Mucosa of rectum (tissue), 2 donors: ENCODE results near the gene CCR9.

Experiments used
- H3K27ac ChIP-seq, 2 donors: one replicate each; pipeline ENCODE4 v1.7.0; 2013; ENCODE audit warnings: inconsistent platforms in 2 of 2, low read depth in 2 of 2, low read length in 2 of 2
- H3K27me3 ChIP-seq, 2 donors: one replicate each; pipeline ENCODE4 v1.7.0; 2013; ENCODE audit warnings: low read length in 2 of 2; ENCODE audit not compliant: control insufficient read depth in 2 of 2, insufficient read depth in 2 of 2
- H3K36me3 ChIP-seq, 2 donors: one replicate each; pipeline ENCODE4 v1.7.0; 2013; ENCODE audit warnings: low read length in 2 of 2; ENCODE audit not compliant: control insufficient read depth in 2 of 2, insufficient read depth in 2 of 2
- H3K4me1 ChIP-seq, 2 donors: one replicate each; pipeline ENCODE4 v1.7.0; 2013; ENCODE audit warnings: low read length in 2 of 2, mild to moderate bottlenecking in 1 of 2; ENCODE audit not compliant: control insufficient read depth in 2 of 2, insufficient read depth in 2 of 2
- H3K4me3 ChIP-seq, 2 donors: one replicate each; pipeline ENCODE4 v1.7.0; 2013; ENCODE audit warnings: low read length in 2 of 2
- H3K9ac ChIP-seq, 2 donors: one replicate each; pipeline ENCODE4 v1.7.0; 2013; ENCODE audit warnings: low read length in 2 of 2, low read depth in 1 of 2, mild to moderate bottlenecking in 1 of 2
- H3K9me3 ChIP-seq, 2 donors: one replicate each; pipeline ENCODE4 v1.7.0; 2013; ENCODE audit warnings: low read length in 2 of 2; ENCODE audit not compliant: control insufficient read depth in 2 of 2
- donor health status: healthy.
- donor health status: Normal muscosa, but diverticular disease.

The CCR9 gene

GRCh38 chr3:45887759-45888511, 1.6 kb downstream of the CCR9 start:
- no peaks in the 10 kb centered on the region for H3K27me3 ChIP-seq
- no peak overlapping the region for H3K27ac ChIP-seq
- H3K36me3 ChIP-seq = no peaks in the 10 kb centered on the region
- H3K9ac ChIP-seq = no peak overlapping the region
- H3K9me3 ChIP-seq = no peaks in the 10 kb centered on the region
- no peak overlapping the region for H3K4me3 ChIP-seq
- peaks cover 0 to 5% of the 10 kb centered on the region in 2 donors for H3K4me1 ChIP-seq

GRCh38 chr3:45889337-45889736, 3.0 kb downstream of the CCR9 start:
- no peaks in the 10 kb centered on the region for H3K27me3 ChIP-seq

GRCh38 chr3:45890405-45890804, 4.1 kb downstream of the CCR9 start:
- Histone ChIP-seq H3K4me1 (peaks cover 0 to 5% of the 10 kb centered on the region in 2 donors), H3K27ac (no peak overlapping the region), H3K27me3 (no peaks in the 10 kb centered on the region), H3K9ac (no peak overlapping the region), H3K36me3 (no peaks in the 10 kb centered on the region), H3K9me3 (no peaks in the 10 kb centered on the region), H3K4me3 (no peak overlapping the region)

More at GRCh38 chr3:45889337-45889736, 3.0 kb downstream of the CCR9 start:
- Histone ChIP-seq H3K9me3 (no peaks in the 10 kb centered on the region), H3K9ac (no peak overlapping the region), H3K36me3 (no peaks in the 10 kb centered on the region), H3K4me3 (no peak overlapping the region), H3K4me1 (peaks cover 0 to 5% of the 10 kb centered on the region in 2 donors), H3K27ac (no peak overlapping the region)

GRCh38 chr3:45892161-45892560, 5.8 kb downstream of the CCR9 start:
- Histone ChIP-seq H3K9me3 (no peaks in the 10 kb centered on the region), H3K27ac (no peak overlapping the region), H3K27me3 (no peaks in the 10 kb centered on the region), H3K9ac (no peak overlapping the region), H3K36me3 (no peaks in the 10 kb centered on the region), H3K4me1 (peaks cover 0 to 5% of the 10 kb centered on the region in 2 donors), H3K4me3 (no peak overlapping the region)

- Histone ChIP-seq H3K27me3 (no peaks in the 10 kb centered on the region), H3K9me3 (no peaks in the 10 kb centered on the region), H3K4me3 (no peak overlapping the region), H3K4me1 (peaks cover 0 to 5% of the 10 kb centered on the region in 2 donors), H3K36me3 (no peaks in the 10 kb centered on the region), H3K9ac (no peak overlapping the region), H3K27ac (no peak overlapping the region)
Observed at GRCh38 chr3:45894015-45894414, 7.7 kb downstream of the CCR9 start.

- H3K27ac ChIP-seq = no peak overlapping the region
- H3K9ac ChIP-seq = no peak overlapping the region
- H3K9me3 ChIP-seq = no peaks in the 10 kb centered on the region
- H3K27me3 ChIP-seq = no peaks in the 10 kb centered on the region
- no peaks in the 10 kb centered on the region for H3K4me1 ChIP-seq
- no peak overlapping the region for H3K4me3 ChIP-seq
- H3K36me3 ChIP-seq = no peaks in the 10 kb centered on the region
Observed at GRCh38 chr3:45895686-45896468, 9.5 kb downstream of the CCR9 start.

GRCh38 chr3:45896956-45897355, 10.6 kb downstream of the CCR9 start:
- H3K9me3 ChIP-seq = no peaks in the 10 kb centered on the region
- H3K4me3 ChIP-seq = no peak overlapping the region
- no peaks in the 10 kb centered on the region for H3K27me3 ChIP-seq
- no peaks in the 10 kb centered on the region for H3K4me1 ChIP-seq
- H3K27ac ChIP-seq = no peak overlapping the region
- no peaks in the 10 kb centered on the region for H3K36me3 ChIP-seq
- H3K9ac ChIP-seq = no peak overlapping the region

GRCh38 chr3:45904931-45905330, 18.6 kb downstream of the CCR9 start:
- H3K4me1 ChIP-seq = peaks cover 3 to 6% of the 10 kb centered on the region in 2 donors
- no peak overlapping the region for H3K9ac ChIP-seq

GRCh38 chr3:45905755-45906154, 19.4 kb downstream of the CCR9 start:
- no peak overlapping the region for H3K9ac ChIP-seq
- H3K27ac ChIP-seq = no peak overlapping the region
- H3K9me3 ChIP-seq = no peaks in the 10 kb centered on the region
- peaks cover 3 to 6% of the 10 kb centered on the region in 2 donors for H3K4me1 ChIP-seq
- H3K36me3 ChIP-seq = no peaks in the 10 kb centered on the region
- H3K4me3 ChIP-seq = no peak overlapping the region
- no peaks in the 10 kb centered on the region for H3K27me3 ChIP-seq

More at GRCh38 chr3:45904931-45905330, 18.6 kb downstream of the CCR9 start:
- Histone ChIP-seq H3K4me3 (no peak overlapping the region), H3K27ac (no peak overlapping the region), H3K27me3 (no peaks in the 10 kb centered on the region), H3K9me3 (no peaks in the 10 kb centered on the region), H3K36me3 (no peaks in the 10 kb centered on the region)

GRCh38 chr3:45906681-45907407, 20.5 kb downstream of the CCR9 start:
- H3K27ac ChIP-seq = no peak overlapping the region
- peaks cover 3 to 6% of the 10 kb centered on the region in 2 donors for H3K4me1 ChIP-seq

More at GRCh38 chr3:45906681-45907407, 20.5 kb downstream of the CCR9 start:
- H3K9ac ChIP-seq = no peak overlapping the region
- no peaks in the 10 kb centered on the region for H3K9me3 ChIP-seq
- no peak overlapping the region for H3K4me3 ChIP-seq
- no peaks in the 10 kb centered on the region for H3K27me3 ChIP-seq
- H3K36me3 ChIP-seq = no peaks in the 10 kb centered on the region
